Activated CD8-positive, alpha-beta T cell treated with anti-CD3 and anti-CD28 coated beads for 36 hours (primary cell): ENCODE results near the gene MTCH2. TPM values are rescaled to one million over a fixed set of nuclear protein-coding genes. Genes with fewer than 3 reads are reported as not detected.

Source experiments
- ATAC-seq: fragments of 200-7000 bp; cut with Tn5 transposase; one replicate; pipeline ENCODE4 v1.10.0; 2021; ENCODE audit warnings: mild to moderate bottlenecking, moderate library complexity
- CTCF ChIA-PET: fragments of 350-600 bp; sonication (Branson Sonifier 250); formaldehyde crosslinking; loops from one replicate; lab custom pipeline; 2021; ENCODE audit warnings: antibody characterized with exemption; lab: Charles Lee
- POLR2A ChIA-PET: fragments of 350-600 bp; sonication (Branson Sonifier 250); formaldehyde crosslinking; loops from one replicate; lab custom pipeline; 2021; ENCODE audit warnings: antibody characterized with exemption; lab: Charles Lee
- DNase-seq: peaks from one replicate; pipeline ENCODE4 v3.0.0-alpha.2; 2020
- H3K27ac Mint-ChIP-seq: one replicate; pipeline ENCODE4 v1.8.0; 2021; ENCODE audit warnings: mild to moderate bottlenecking, mixed read lengths
- H3K27me3 Mint-ChIP-seq: one replicate; pipeline ENCODE4 v1.8.0; 2021; ENCODE audit warnings: mixed read lengths
- H3K36me3 Mint-ChIP-seq: one replicate; pipeline ENCODE4 v1.8.0; 2021; ENCODE audit warnings: low read depth, mixed read lengths
- H3K4me1 Mint-ChIP-seq: one replicate; pipeline ENCODE4 v1.8.0; 2021; ENCODE audit warnings: low read depth, mixed read lengths
- H3K4me3 Mint-ChIP-seq: one replicate; pipeline ENCODE4 v1.8.0; 2021; ENCODE audit warnings: mild to moderate bottlenecking, moderate library complexity, mixed read lengths
- H3K9me3 Mint-ChIP-seq: one replicate; pipeline ENCODE4 v1.8.0; 2021; ENCODE audit warnings: mixed read lengths
- intact Hi-C: fragments of 100-400 bp; cut with micrococcal nuclease; formaldehyde crosslinking; loops from one replicate; pipeline ENCODE4 v1.10.0; 2022
- total RNA-seq, 2 experiments: library from RNA; stranded (reverse); gene quantifications; one replicate each; pipeline ENCODE4 v1.2.3, GENCODE V29; 2021
- TF ChIP-seq, protein P1 (sequence below): fragments of 200-600 bp; IDR thresholded peaks from one replicate; pipeline ENCODE4 v1.8.0; 2022; ENCODE audit warnings: antibody characterized with exemption, mild to moderate bottlenecking

Gene MTCH2
- total RNA-seq, 2 experiments from 2014 or later, result 144 to 145 TPM

DNA sequence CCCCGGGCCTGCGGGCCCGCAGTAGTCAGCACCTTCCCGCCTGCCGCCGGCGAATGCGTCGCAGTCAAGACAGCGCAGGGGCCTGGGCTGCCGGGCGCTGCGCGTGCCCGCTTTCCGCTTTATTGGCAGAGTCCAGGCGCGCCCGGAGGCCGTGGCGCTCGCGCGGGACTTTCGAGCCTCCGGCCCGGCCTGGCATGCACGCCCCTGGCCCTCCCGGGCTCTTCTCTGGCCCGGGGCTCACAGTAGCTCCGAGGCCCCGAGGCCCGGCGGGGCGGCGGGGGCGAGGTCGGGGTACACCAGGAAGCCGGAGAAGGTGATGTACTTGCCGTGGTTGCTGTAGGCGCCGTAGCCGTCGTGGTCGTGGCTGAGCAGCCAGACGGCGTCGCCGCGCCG lies 52.8 kb downstream of the MTCH2 start:
- H3K36me3 Mint-ChIP-seq, result no peaks in the 10 kb centered on the region
- no peak for DNase-seq
- H3K27me3 Mint-ChIP-seq, result peaks cover 22% of the 10 kb centered on the region
- H3K27ac Mint-ChIP-seq, result no peak overlapping the region
- intact Hi-C loops, result no loop called here
- no peaks in the 10 kb centered on the region for H3K9me3 Mint-ChIP-seq
- no peak for ATAC-seq
- H3K4me1 Mint-ChIP-seq, result peaks cover 5% of the 10 kb centered on the region
- TF ChIP-seq, protein P1, sequence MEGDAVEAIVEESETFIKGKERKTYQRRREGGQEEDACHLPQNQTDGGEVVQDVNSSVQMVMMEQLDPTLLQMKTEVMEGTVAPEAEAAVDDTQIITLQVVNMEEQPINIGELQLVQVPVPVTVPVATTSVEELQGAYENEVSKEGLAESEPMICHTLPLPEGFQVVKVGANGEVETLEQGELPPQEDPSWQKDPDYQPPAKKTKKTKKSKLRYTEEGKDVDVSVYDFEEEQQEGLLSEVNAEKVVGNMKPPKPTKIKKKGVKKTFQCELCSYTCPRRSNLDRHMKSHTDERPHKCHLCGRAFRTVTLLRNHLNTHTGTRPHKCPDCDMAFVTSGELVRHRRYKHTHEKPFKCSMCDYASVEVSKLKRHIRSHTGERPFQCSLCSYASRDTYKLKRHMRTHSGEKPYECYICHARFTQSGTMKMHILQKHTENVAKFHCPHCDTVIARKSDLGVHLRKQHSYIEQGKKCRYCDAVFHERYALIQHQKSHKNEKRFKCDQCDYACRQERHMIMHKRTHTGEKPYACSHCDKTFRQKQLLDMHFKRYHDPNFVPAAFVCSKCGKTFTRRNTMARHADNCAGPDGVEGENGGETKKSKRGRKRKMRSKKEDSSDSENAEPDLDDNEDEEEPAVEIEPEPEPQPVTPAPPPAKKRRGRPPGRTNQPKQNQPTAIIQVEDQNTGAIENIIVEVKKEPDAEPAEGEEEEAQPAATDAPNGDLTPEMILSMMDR, result no peak
- ChIA-PET POLR2A (no interaction called here), CTCF (no interaction called here)
- H3K4me3 Mint-ChIP-seq, result no peak overlapping the region

DNA sequence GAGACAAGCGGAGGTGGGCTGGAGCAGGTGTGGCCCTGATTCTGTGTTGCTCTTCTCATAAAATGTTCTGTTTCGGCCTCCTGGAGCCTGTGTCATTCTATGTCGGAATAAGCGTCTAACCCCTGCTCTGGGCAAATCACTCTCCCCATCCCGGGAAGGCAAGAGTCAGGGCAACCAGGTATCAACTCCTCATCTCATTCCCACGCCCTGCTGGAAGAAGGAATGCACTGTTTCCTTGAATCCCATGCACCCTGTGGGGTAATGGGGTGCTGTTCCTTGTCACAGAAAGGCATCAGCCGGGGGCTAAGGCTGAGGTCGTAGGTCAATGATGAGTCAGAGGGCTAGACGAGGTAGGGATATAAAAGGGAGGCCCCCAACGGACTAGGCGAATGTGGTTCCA lies 53.2 kb downstream of the MTCH2 start:
- DNase-seq, result no peak
- intact Hi-C loops, result no loop called here
- no peak overlapping the region for H3K27ac Mint-ChIP-seq
- H3K9me3 Mint-ChIP-seq, result no peaks in the 10 kb centered on the region
- ChIA-PET CTCF (no interaction called here), POLR2A (no interaction called here)
- ATAC-seq, result no peak
- no peak overlapping the region for H3K4me3 Mint-ChIP-seq
- H3K27me3 Mint-ChIP-seq, result peaks cover 19% of the 10 kb centered on the region
- TF ChIP-seq, protein P1, result no peak
- peaks cover 3% of the 10 kb centered on the region for H3K36me3 Mint-ChIP-seq
- H3K4me1 Mint-ChIP-seq, result peaks cover 5% of the 10 kb centered on the region

DNA sequence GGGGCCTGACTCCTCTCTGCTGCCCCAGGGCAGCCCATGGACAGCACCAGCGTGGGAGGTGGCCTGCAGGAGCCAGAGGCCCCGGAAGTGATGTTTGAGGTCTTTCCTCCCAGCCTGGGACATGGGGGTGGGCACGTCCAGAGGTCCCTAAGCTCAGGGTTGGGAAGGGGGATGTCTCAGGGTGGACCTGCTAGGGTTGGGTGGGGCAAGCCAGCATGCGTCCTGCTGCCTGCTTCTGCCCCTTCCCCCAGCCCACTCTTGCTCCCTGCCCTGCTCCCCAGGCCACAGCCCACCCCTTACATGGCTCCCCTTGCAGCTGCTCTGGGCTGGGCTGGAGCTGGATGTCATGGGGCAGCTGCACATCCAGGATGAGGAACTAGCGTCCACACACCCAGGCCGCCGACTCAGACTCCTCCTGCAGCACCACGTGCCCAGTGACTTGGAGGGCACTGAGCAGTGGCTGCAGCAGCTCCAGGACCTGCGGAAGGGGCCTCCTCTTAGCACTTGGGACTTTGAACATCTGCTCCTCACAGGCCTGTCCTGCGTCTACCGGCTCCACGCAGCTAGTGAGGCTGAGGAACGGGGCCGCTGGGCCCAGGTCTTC lies 54.5 kb downstream of the MTCH2 start:
- DNase-seq, result no peak
- TF ChIP-seq, protein P1, result no peak
- H3K4me1 Mint-ChIP-seq, result peaks cover 5% of the 10 kb centered on the region
- ChIA-PET CTCF (no interaction called here), POLR2A (no interaction called here)
- H3K27ac Mint-ChIP-seq, result no peak overlapping the region
- peaks cover 12% of the 10 kb centered on the region for H3K36me3 Mint-ChIP-seq
- no peak for ATAC-seq
- peaks cover 8% of the 10 kb centered on the region for H3K27me3 Mint-ChIP-seq
- H3K4me3 Mint-ChIP-seq, result no peak overlapping the region
- H3K9me3 Mint-ChIP-seq, result no peaks in the 10 kb centered on the region
- intact Hi-C loops, result no loop called here

DNA sequence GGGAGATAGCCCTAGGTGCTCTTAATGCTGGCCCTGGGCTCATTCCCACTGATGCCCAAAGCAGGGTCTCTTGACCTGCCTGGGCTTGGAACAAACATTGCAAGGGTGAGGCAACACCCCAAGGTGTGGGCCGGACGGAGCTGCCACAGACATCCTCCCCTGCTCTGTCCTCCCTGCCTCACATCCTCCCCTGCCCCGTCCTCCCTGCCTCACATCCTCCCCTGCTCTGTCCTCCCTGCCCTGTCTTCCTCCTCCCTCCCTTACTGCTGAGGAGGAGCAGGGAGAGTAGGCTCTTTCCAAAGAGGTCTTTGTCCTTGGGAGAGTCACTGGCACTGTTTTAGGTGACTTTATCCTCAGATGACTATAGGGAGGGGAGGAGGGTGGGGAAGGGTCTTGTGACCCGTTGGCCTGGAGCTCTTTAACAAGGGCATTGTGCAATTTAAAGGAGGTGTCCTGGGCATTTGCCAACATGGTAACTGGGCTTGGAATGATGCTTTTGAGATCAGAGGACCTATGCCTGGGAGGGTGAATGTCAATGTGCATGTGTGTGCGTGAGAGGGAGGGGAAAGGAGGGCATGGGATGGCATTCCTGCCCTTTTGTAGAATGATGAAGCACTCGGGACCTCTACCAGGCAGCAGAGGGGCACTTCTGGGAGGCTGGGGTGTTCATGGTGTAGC lies 55.2 kb downstream of the MTCH2 start:
- CTCF ChIA-PET, result no interaction called here
- no peak for DNase-seq
- intact Hi-C loops, result no loop called here
- peaks cover 7% of the 10 kb centered on the region for H3K4me1 Mint-ChIP-seq
- no peak overlapping the region for H3K4me3 Mint-ChIP-seq
- no peaks in the 10 kb centered on the region for H3K9me3 Mint-ChIP-seq
- POLR2A ChIA-PET, result no interaction called here
- ATAC-seq, result no peak
- H3K27me3 Mint-ChIP-seq, result peaks cover 2% of the 10 kb centered on the region
- no peak overlapping the region for H3K27ac Mint-ChIP-seq
- H3K36me3 Mint-ChIP-seq, result peaks cover 16% of the 10 kb centered on the region
- TF ChIP-seq, protein P1, result no peak

DNA sequence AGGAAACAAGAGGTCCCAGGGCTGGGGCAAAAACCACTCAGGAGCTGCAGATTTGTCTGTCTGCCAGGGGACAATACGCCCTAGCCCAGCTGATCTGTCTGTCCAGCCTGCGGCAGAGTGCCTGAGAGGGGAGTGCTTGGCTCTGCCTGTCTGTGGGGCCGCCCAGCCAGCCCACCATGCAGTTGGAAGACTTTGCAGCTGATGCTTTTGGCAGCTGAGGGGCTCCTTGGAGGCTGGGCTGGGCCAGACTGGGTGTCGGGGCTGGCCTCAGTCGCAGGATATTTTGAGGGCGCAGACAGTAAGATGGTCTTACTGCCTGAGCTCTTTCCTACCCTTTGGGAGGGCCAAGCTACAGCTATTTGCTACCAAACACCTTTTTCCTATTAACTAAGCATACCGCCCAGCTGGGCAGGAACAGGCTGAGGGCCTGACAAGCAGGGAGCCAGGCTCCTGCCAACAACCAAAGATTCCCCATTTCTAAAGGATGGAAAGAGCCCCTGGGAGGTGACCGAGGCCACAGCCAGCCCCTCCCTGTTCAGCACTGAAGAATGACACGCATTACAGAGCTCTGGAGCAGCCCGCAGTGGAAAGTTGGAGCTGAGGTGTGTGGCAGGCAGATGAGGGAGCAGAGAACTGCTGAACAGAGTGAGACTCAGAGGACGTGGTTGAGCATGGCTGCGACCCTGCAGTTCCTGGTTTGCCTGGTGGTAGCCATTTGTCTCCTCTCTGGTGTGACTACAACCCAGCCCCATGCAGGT lies 56.1 kb downstream of the MTCH2 start, which contains the start of gene FAM180B:
FAM180B (plus strand) TSS at position 581 of the 758 bp plus-strand sequence; CDS start at position 672, 91 bp downstream.
- Mint-ChIP-seq H3K9me3 (no peaks in the 10 kb centered on the region), H3K36me3 (peaks cover 22% of the 10 kb centered on the region), H3K4me3 (no peak within 1 kb of the TSS), H3K4me1 (peaks cover 4% of the 10 kb centered on the region), H3K27ac (no peak within 1 kb of the TSS), H3K27me3 (no peaks in the 10 kb centered on the region)
- no peak for DNase-seq
- TF ChIP-seq, protein P1, result no peak
- ATAC-seq, result no peak
- intact Hi-C loops, result no loop called here
- ChIA-PET CTCF (no interaction called here), POLR2A (interaction anchor here (0.9 to 1.2 kb wide), 3 partner anchors 19 to 182 kb away, joined by 3 read pairs; no protein-coding TSS in a partner anchor)
